HFFc6 (cell line): ENCODE results near the gene PTGFRN. TPM values are rescaled to one million over a fixed set of nuclear protein-coding genes. Genes with fewer than 3 reads are reported as not detected.

Source experiments
- DNase-seq: peaks from one replicate; pipeline ENCODE4 v3.0.0-alpha.2; 2018
- H3K27ac Mint-ChIP-seq: 2 replicates; pipeline ENCODE4 v1.8.0; 2020; ENCODE audit warnings: mild to moderate bottlenecking, mixed read lengths
- H3K27me3 Mint-ChIP-seq: 2 replicates; pipeline ENCODE4 v1.8.0; 2021; ENCODE audit warnings: mild to moderate bottlenecking, moderate library complexity, mixed read lengths; ENCODE audit not compliant: insufficient read depth
- H3K36me3 Mint-ChIP-seq: 2 replicates; pipeline ENCODE4 v1.8.0; 2021; ENCODE audit warnings: low read depth, mixed read lengths
- H3K4me1 Mint-ChIP-seq: 2 replicates; pipeline ENCODE4 v1.8.0; 2020; ENCODE audit warnings: low read depth, mixed read lengths
- H3K4me3 Mint-ChIP-seq: 2 replicates; pipeline ENCODE4 v1.8.0; 2020; ENCODE audit warnings: mild to moderate bottlenecking, moderate library complexity, mixed read lengths
- H3K9me3 Mint-ChIP-seq: 2 replicates; pipeline ENCODE4 v1.8.0; 2020; ENCODE audit warnings: mild to moderate bottlenecking, mixed read lengths
- CTCF ChIP-seq: fragments of 200-600 bp; sonication (generic); IDR thresholded peaks from 2 replicates; pipeline ENCODE4 v1.5.0; 2021; ENCODE audit warnings: antibody characterized with exemption, mild to moderate bottlenecking
- total RNA-seq, 6 experiments: library from RNA; stranded (reverse); fragmentation: NEBNext Ultra II Directional; extraction: Animal tissue kit (Norgen Biotek cat#: 25700); gene quantifications; 2 replicates in 1 of 6; 3 replicates in 5 of 6; pipeline ENCODE4 v1.2.3, GENCODE V29; 2021

The PTGFRN gene
- total RNA-seq, 6 experiments from 2014 or later = 0.14 TPM; not detected in 5

- Mint-ChIP-seq H3K4me1 (no peaks in the 10 kb centered on the region), H3K36me3 (no peaks in the 10 kb centered on the region), H3K9me3 (no peaks in the 10 kb centered on the region), H3K27me3 (peaks cover 4% of the 10 kb centered on the region), H3K27ac (no peak overlapping the region), H3K4me3 (no peak overlapping the region)
- no peak for DNase-seq
- TF ChIP-seq CTCF = no peak
Measured at GRCh38 chr1:117038236-117038635, 128.5 kb downstream of the PTGFRN start.

Other genes with a start within 250 kb of the PTGFRN start
- gene IGSF3, start 242.2 kb upstream of the PTGFRN start, total RNA-seq = not detected
- gene CD2, start 155.5 kb upstream of the PTGFRN start, total RNA-seq = not detected
- gene CD101, start 91.8 kb downstream of the PTGFRN start, total RNA-seq = not detected
- 10 to 100 TPM; 18.7 to 28.6 (median 24.2) TPM for gene TTF2, start 150.4 kb downstream of the PTGFRN start, total RNA-seq
- 1 to 10 TPM; 2.1 to 4.4 (median 3.6) TPM for gene TRIM45, start 211.8 kb downstream of the PTGFRN start, total RNA-seq